GM10266 (cell line): ENCODE results near the gene ARRDC5.
"Not testable (repeated sequence)": the region's sequence is repeated elsewhere in the genome, so short reads cannot be mapped to it uniquely, and the experiment has no call there.

Source experiments
- DNase-seq: peaks from one replicate; pipeline ENCODE4 v3.0.0; 2012; ENCODE audit errors: extremely low spot score
- CTCF ChIP-seq: IDR thresholded peaks from 2 replicates; pipeline ENCODE4 v1.5.1; 2012; ENCODE audit warnings: mild to moderate bottlenecking, low read depth; ENCODE audit not compliant: control insufficient read depth, insufficient read depth; ENCODE audit errors: missing control alignments

Gene ARRDC5

GRCh38 chr19:4861147-4861546, 41.5 kb downstream of the ARRDC5 start:
- TF ChIP-seq CTCF = no peak
- no peak for DNase-seq

GRCh38 chr19:4859697-4860096, 43.0 kb downstream of the ARRDC5 start:
- no peak for TF ChIP-seq CTCF
- DNase-seq = no peak

GRCh38 chr19:4856468-4856867, 46.2 kb downstream of the ARRDC5 start:
- not testable (repeated sequence) for DNase-seq

GRCh38 chr19:4853506-4853905, 49.2 kb downstream of the ARRDC5 start:
- DNase-seq = not testable (repeated sequence)

GRCh38 chr19:4852484-4852883, 50.2 kb downstream of the ARRDC5 start:
- TF ChIP-seq CTCF = no peak
- no peak for DNase-seq

- DNase-seq = peak; percentile 65
Measured at GRCh38 chr19:4851551-4852290, 51.0 kb downstream of the ARRDC5 start.

GRCh38 chr19:4849019-4849418, 53.7 kb downstream of the ARRDC5 start:
- DNase-seq = no peak
- TF ChIP-seq CTCF = no peak

More at GRCh38 chr19:4851551-4852290, 51.0 kb downstream of the ARRDC5 start:
- peak; percentile 82 for TF ChIP-seq CTCF

GRCh38 chr19:4847190-4847973, 55.3 kb downstream of the ARRDC5 start:
- DNase-seq = no peak
- TF ChIP-seq CTCF = no peak

GRCh38 chr19:4845975-4846374, 56.7 kb downstream of the ARRDC5 start:
- DNase-seq = not testable (repeated sequence)
